GM23338 (cell line): ENCODE results near the gene METTL2B. TPM values are rescaled to one million over a fixed set of nuclear protein-coding genes. Genes with fewer than 3 reads are reported as not detected.

Experiments used
- ATAC-seq: fragments of 200-7000 bp; cut with Tn5 transposase; 3 replicates; pipeline ENCODE4 v1.9.1; 2020
- DNase-seq: peaks from one replicate; pipeline ENCODE4 v3.0.0-alpha.2; 2015; ENCODE audit warnings: low spot score
- H2AFZ ChIP-seq: fragments of 200-600 bp; sonication (generic); 2 replicates; pipeline ENCODE4 v1.8.0; 2016; ENCODE audit warnings: antibody characterized with exemption, mild to moderate bottlenecking, moderate library complexity
- H3F3A ChIP-seq: fragments of 200-600 bp; sonication (generic); replicated peaks from 2 replicates; pipeline ENCODE4 v1.8.0; 2017; ENCODE audit warnings: antibody characterized with exemption, mixed run types, low read depth
- H3K27ac ChIP-seq: fragments of 200-600 bp; sonication (generic); 2 replicates; pipeline ENCODE4 v1.6.1; 2016; ENCODE audit warnings: low read depth
- H3K27me3 ChIP-seq: fragments of 200-600 bp; sonication (generic); 2 replicates; pipeline ENCODE4 v1.8.0; 2016; ENCODE audit warnings: mild to moderate bottlenecking, mixed run types, moderate library complexity; ENCODE audit not compliant: insufficient read depth
- H3K36me3 ChIP-seq: fragments of 200-600 bp; sonication (generic); 2 replicates; pipeline ENCODE4 v1.8.0; 2016; ENCODE audit warnings: mild to moderate bottlenecking; ENCODE audit not compliant: insufficient read depth
- H3K4me1 ChIP-seq: fragments of 200-600 bp; sonication (generic); 2 replicates; pipeline ENCODE4 v1.8.0; 2016; ENCODE audit warnings: mild to moderate bottlenecking, moderate library complexity; ENCODE audit not compliant: insufficient read depth
- H3K4me2 ChIP-seq: fragments of 200-600 bp; sonication (generic); 2 replicates; pipeline ENCODE4 v1.7.1; 2017; ENCODE audit warnings: mixed run types
- H3K4me3 ChIP-seq: fragments of 200-600 bp; sonication (generic); 2 replicates; pipeline ENCODE4 v1.6.1; 2016; ENCODE audit warnings: mixed run types
- H3K79me2 ChIP-seq: fragments of 200-600 bp; sonication (generic); replicated peaks from 2 replicates; pipeline ENCODE4 v1.8.0; 2017; ENCODE audit warnings: mild to moderate bottlenecking; ENCODE audit not compliant: insufficient read depth
- H3K9me2 ChIP-seq: fragments of 200-600 bp; sonication (generic); 2 replicates; pipeline ENCODE4 v1.8.0; 2017; ENCODE audit not compliant: insufficient read depth
- H4K20me1 ChIP-seq: fragments of 200-600 bp; sonication (generic); replicated peaks from 2 replicates; pipeline ENCODE4 v1.8.0; 2017; ENCODE audit warnings: mild to moderate bottlenecking; ENCODE audit not compliant: insufficient read depth
- H3K27ac Mint-ChIP-seq: 2 replicates; pipeline ENCODE4 v1.8.0; 2020; ENCODE audit warnings: inconsistent platforms, mild to moderate bottlenecking, moderate library complexity, mixed read lengths
- H3K27me3 Mint-ChIP-seq: 3 replicates; pipeline ENCODE4 v1.8.0; 2022; ENCODE audit warnings: low read depth, mild to moderate bottlenecking, moderate library complexity, mixed read lengths, inconsistent platforms; ENCODE audit not compliant: insufficient read depth, poor library complexity
- H3K36me3 Mint-ChIP-seq: 3 replicates; pipeline ENCODE4 v1.8.0; 2021; ENCODE audit warnings: low read depth, mild to moderate bottlenecking, inconsistent platforms, moderate library complexity, mixed read lengths
- H3K4me1 Mint-ChIP-seq: 3 replicates; pipeline ENCODE4 v1.8.0; 2020; ENCODE audit warnings: mild to moderate bottlenecking, inconsistent platforms, mixed read lengths
- H3K4me3 Mint-ChIP-seq: 3 replicates; pipeline ENCODE4 v1.8.0; 2021; ENCODE audit warnings: moderate library complexity, mild to moderate bottlenecking, inconsistent platforms, mixed read lengths
- H3K9me3 Mint-ChIP-seq: 3 replicates; pipeline ENCODE4 v1.8.0; 2020; ENCODE audit warnings: moderate library complexity, mild to moderate bottlenecking, inconsistent platforms, mixed read lengths
- CREB1 ChIP-seq: fragments of 250-450 bp; sonication (Bioruptor Pico); IDR thresholded peaks from 2 replicates; pipeline ENCODE4 v1.5.0; 2020; ENCODE audit warnings: low read depth, mild to moderate bottlenecking, moderate library complexity
- CTCF ChIP-seq, 2 experiments: fragments of 200-600 bp in 1 of 2; sonication (generic) in 1 of 2; conservative IDR thresholded peaks; 2 replicates each; pipeline versions ENCODE4 v1.5.1 to v1.6.1; 2016 to 2017; ENCODE audit warnings: antibody characterized with exemption in 2 of 2, low read depth in 2 of 2, mild to moderate bottlenecking in 2 of 2, moderate library complexity in 1 of 2
- EZH2 ChIP-seq: fragments of 200-600 bp; sonication (generic); IDR thresholded peaks from one replicate; pipeline ENCODE4 v1.8.0; 2017; ENCODE audit warnings: antibody characterized with exemption, mild to moderate bottlenecking, low read depth; ENCODE audit not compliant: unreplicated experiment
- JUNB ChIP-seq: IDR thresholded peaks from one replicate; pipeline ENCODE4 v1.6.1; 2016; ENCODE audit warnings: antibody characterized with exemption; ENCODE audit not compliant: unreplicated experiment
- NANOG ChIP-seq: IDR thresholded peaks from 2 replicates; pipeline ENCODE4 v1.6.1; 2016; ENCODE audit warnings: antibody characterized with exemption, borderline replicate concordance
- POLR2AphosphoS5 ChIP-seq: IDR thresholded peaks from 2 replicates; pipeline ENCODE4 v1.6.1; 2016; ENCODE audit warnings: antibody characterized with exemption, low read depth
- REST ChIP-seq: IDR thresholded peaks from one replicate; pipeline ENCODE4 v1.6.1; 2018; ENCODE audit warnings: antibody characterized with exemption; ENCODE audit not compliant: unreplicated experiment
- STAT1 ChIP-seq: IDR thresholded peaks from one replicate; pipeline ENCODE4 v1.6.1; 2016; ENCODE audit warnings: antibody characterized with exemption; ENCODE audit not compliant: unreplicated experiment
- polyA plus RNA-seq: library from polyadenylated mRNA; unstranded; fragments of >200 nt; fragmentation: Nextera tagmentation; extraction: Ambion mirVana; gene quantifications from 2 replicates; pipeline ENCODE4 v1.2.1, GENCODE V29; 2016
- total RNA-seq: library from RNA; depleted of rRNA; stranded (reverse); fragments of >200 nt; shearing (Covaris generic); gene quantifications from 2 replicates; pipeline ENCODE4 v1.2.3, GENCODE V29; 2014

Gene METTL2B
- total and polyA plus RNA-seq, 2 experiments from 2014 or later, result 21.2 to 48.3 TPM

- Mint-ChIP-seq H3K4me1 (peaks cover 4% of the 10 kb centered on the region; the same call in 2 of the 3 replicates), H3K9me3 (no peaks in the 10 kb centered on the region), H3K36me3 (no peaks in the 10 kb centered on the region), H3K27ac (no peak overlapping the region; the same call in 1 of the 2 replicates), H3K27me3 (no peaks in the 10 kb centered on the region), H3K4me3 (no peak overlapping the region)
- Histone ChIP-seq H3K27me3 (no peaks in the 10 kb centered on the region), H3K4me1 (no peaks in the 10 kb centered on the region), H3K4me2 (no peak overlapping the region), H3F3A (no peaks in the 10 kb centered on the region), H3K4me3 (no peak overlapping the region), H2AFZ (no peak overlapping the region), H3K79me2 (no peaks in the 10 kb centered on the region), H3K27ac (no peak overlapping the region), H4K20me1 (no peaks in the 10 kb centered on the region), H3K9me2 (no peaks in the 10 kb centered on the region), H3K36me3 (no peaks in the 10 kb centered on the region)
- DNase-seq (no peak), ATAC-seq (no peak)
- TF ChIP-seq CREB1 (CRISPR knock-in tag), result no peak
- TF ChIP-seq REST, result no peak
- no peak for TF ChIP-seq STAT1
- TF ChIP-seq NANOG, result no peak
- TF ChIP-seq JUNB, result no peak
- TF ChIP-seq EZH2, result no peak
- no peak for TF ChIP-seq POLR2AphosphoS5
- no peak for TF ChIP-seq CTCF (conservative IDR thresholded peaks at IDR 0.05; ENCODE audit: low read depth in 2 of 2)
Measured at GRCh38 chr7:128446306-128446705, 30.2 kb upstream of the METTL2B start.

GRCh38 chr7:128447941-128448564 is 28.5 kb upstream of the METTL2B start:
- Histone ChIP-seq H3K4me1 (no peaks in the 10 kb centered on the region), H3K79me2 (no peaks in the 10 kb centered on the region), H2AFZ (no peak overlapping the region), H3K4me2 (no peak overlapping the region), H3K36me3 (no peaks in the 10 kb centered on the region), H3K4me3 (no peak overlapping the region), H3K27ac (no peak overlapping the region), H3F3A (no peaks in the 10 kb centered on the region), H4K20me1 (no peaks in the 10 kb centered on the region), H3K9me2 (no peaks in the 10 kb centered on the region), H3K27me3 (no peaks in the 10 kb centered on the region)
- H3K4me3 Mint-ChIP-seq, result no peak overlapping the region
- H3K9me3 Mint-ChIP-seq, result no peaks in the 10 kb centered on the region
- peaks cover 12% of the 10 kb centered on the region for H3K4me1 Mint-ChIP-seq
- no peak for TF ChIP-seq REST
- no peak for TF ChIP-seq JUNB
- DNase-seq (no peak), ATAC-seq (no peak)
- H3K27me3 Mint-ChIP-seq, result peaks cover 2% of the 10 kb centered on the region
- no peaks in the 10 kb centered on the region for H3K36me3 Mint-ChIP-seq
- H3K27ac Mint-ChIP-seq, result no peak overlapping the region
